GM23248 (cell line): ENCODE results near the gene SERTAD1.
"Not testable (repeated sequence)": the region's sequence is repeated elsewhere in the genome, so short reads cannot be mapped to it uniquely, and the experiment has no call there.

ENCODE experiments used
- EZH2 ChIP-seq: fragments of 200-600 bp; sonication (generic); IDR thresholded peaks from 2 replicates; pipeline ENCODE4 v1.6.1; 2018; ENCODE audit warnings: antibody characterized with exemption, mild to moderate bottlenecking; ENCODE audit not compliant: insufficient read depth, poor library complexity, severe bottlenecking
- EZH2phosphoT487 ChIP-seq: fragments of 200-600 bp; sonication (generic); IDR thresholded peaks from 2 replicates; pipeline ENCODE4 v1.6.1; 2018; ENCODE audit warnings: antibody characterized with exemption, moderate library complexity, mild to moderate bottlenecking, low read depth; ENCODE audit not compliant: insufficient read depth

DNA sequence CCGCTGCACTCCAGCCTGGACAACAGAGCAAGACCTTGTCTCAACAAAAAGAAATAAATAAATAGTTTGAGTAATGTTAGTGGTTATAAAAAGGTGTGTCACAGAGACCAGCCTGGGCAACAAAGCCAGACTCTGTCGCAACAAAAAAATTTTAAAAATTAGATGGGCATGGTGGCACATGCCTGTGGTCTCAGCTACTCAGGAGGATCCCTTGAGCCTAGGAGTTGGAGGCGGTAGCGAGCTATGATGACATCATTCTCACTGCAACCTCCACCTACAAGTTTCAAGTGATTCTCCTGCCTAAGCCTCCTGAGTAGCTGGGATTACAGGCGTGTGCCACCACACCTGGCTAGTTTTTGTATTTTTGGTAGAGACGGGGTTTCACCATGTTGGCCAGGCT, 28.2 kb upstream of the SERTAD1 start:
- TF ChIP-seq EZH2, EZH2phosphoT487: not testable (repeated sequence)
